Measurements from ENCODE around the gene HCFC1R1. TPM values are rescaled to one million over a fixed set of nuclear protein-coding genes. Genes with fewer than 3 reads are reported as not detected.

HCFC1R1 gene
- total and polyA plus RNA-seq, 2 experiments from 2014 or later, result 30.2 to 192 TPM

- no peaks in the 10 kb centered on the region; the same call in 1 of the 2 replicates for H3F3A ChIP-seq (replicated peaks; ENCODE audit: low read depth)
- Mint-ChIP-seq H3K27me3 (ENCODE audit: insufficient read depth, low read depth, poor library complexity) (peaks cover 5% of the 10 kb centered on the region), H3K9me3 (no peaks in the 10 kb centered on the region), H3K36me3 (ENCODE audit: low read depth) (peaks cover 4% of the 10 kb centered on the region; the same call in 1 of the 3 replicates), H3K4me1 (peaks cover 12% of the 10 kb centered on the region; the same call in 2 of the 3 replicates), H3K4me3 (no peak overlapping the region), H3K27ac (no peak overlapping the region)
- H3K27me3 ChIP-seq (ENCODE audit: insufficient read depth), result no peaks in the 10 kb centered on the region
- no peak for ATAC-seq
- no peak overlapping the region for H3K4me2 ChIP-seq
- H3K36me3 ChIP-seq (ENCODE audit: insufficient read depth), result no peaks in the 10 kb centered on the region
- no peak overlapping the region for H3K4me3 ChIP-seq
- H3K27ac ChIP-seq (ENCODE audit: low read depth), result no peak overlapping the region
- TF ChIP-seq, protein P1, sequence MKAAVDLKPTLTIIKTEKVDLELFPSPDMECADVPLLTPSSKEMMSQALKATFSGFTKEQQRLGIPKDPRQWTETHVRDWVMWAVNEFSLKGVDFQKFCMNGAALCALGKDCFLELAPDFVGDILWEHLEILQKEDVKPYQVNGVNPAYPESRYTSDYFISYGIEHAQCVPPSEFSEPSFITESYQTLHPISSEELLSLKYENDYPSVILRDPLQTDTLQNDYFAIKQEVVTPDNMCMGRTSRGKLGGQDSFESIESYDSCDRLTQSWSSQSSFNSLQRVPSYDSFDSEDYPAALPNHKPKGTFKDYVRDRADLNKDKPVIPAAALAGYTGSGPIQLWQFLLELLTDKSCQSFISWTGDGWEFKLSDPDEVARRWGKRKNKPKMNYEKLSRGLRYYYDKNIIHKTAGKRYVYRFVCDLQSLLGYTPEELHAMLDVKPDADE (IDR thresholded peaks at IDR 0.05), result no peak
- TF ChIP-seq, protein P2, sequence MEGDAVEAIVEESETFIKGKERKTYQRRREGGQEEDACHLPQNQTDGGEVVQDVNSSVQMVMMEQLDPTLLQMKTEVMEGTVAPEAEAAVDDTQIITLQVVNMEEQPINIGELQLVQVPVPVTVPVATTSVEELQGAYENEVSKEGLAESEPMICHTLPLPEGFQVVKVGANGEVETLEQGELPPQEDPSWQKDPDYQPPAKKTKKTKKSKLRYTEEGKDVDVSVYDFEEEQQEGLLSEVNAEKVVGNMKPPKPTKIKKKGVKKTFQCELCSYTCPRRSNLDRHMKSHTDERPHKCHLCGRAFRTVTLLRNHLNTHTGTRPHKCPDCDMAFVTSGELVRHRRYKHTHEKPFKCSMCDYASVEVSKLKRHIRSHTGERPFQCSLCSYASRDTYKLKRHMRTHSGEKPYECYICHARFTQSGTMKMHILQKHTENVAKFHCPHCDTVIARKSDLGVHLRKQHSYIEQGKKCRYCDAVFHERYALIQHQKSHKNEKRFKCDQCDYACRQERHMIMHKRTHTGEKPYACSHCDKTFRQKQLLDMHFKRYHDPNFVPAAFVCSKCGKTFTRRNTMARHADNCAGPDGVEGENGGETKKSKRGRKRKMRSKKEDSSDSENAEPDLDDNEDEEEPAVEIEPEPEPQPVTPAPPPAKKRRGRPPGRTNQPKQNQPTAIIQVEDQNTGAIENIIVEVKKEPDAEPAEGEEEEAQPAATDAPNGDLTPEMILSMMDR (conservative IDR thresholded peaks at IDR 0.05; ENCODE audit: low read depth in 2 of 2), result no peak
- TF ChIP-seq, protein P3, sequence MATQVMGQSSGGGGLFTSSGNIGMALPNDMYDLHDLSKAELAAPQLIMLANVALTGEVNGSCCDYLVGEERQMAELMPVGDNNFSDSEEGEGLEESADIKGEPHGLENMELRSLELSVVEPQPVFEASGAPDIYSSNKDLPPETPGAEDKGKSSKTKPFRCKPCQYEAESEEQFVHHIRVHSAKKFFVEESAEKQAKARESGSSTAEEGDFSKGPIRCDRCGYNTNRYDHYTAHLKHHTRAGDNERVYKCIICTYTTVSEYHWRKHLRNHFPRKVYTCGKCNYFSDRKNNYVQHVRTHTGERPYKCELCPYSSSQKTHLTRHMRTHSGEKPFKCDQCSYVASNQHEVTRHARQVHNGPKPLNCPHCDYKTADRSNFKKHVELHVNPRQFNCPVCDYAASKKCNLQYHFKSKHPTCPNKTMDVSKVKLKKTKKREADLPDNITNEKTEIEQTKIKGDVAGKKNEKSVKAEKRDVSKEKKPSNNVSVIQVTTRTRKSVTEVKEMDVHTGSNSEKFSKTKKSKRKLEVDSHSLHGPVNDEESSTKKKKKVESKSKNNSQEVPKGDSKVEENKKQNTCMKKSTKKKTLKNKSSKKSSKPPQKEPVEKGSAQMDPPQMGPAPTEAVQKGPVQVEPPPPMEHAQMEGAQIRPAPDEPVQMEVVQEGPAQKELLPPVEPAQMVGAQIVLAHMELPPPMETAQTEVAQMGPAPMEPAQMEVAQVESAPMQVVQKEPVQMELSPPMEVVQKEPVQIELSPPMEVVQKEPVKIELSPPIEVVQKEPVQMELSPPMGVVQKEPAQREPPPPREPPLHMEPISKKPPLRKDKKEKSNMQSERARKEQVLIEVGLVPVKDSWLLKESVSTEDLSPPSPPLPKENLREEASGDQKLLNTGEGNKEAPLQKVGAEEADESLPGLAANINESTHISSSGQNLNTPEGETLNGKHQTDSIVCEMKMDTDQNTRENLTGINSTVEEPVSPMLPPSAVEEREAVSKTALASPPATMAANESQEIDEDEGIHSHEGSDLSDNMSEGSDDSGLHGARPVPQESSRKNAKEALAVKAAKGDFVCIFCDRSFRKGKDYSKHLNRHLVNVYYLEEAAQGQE (IDR thresholded peaks at IDR 0.05; ENCODE audit: unreplicated experiment), result no peak
- TF ChIP-seq STAT1 (IDR thresholded peaks at IDR 0.05; ENCODE audit: unreplicated experiment), result no peak
- TF ChIP-seq POLR2AphosphoS5 (IDR thresholded peaks at IDR 0.05; ENCODE audit: low read depth), result no peak
- no peak for TF ChIP-seq ZNF114 (CRISPR knock-in tag; IDR thresholded peaks at IDR 0.05)
- no peak for TF ChIP-seq EZH2phosphoT487 (IDR thresholded peaks at IDR 0.05; ENCODE audit: unreplicated experiment)
- TF ChIP-seq EZH2 (IDR thresholded peaks at IDR 0.05; ENCODE audit: low read depth, unreplicated experiment), result no peak
- no peak for TF ChIP-seq JUNB (IDR thresholded peaks at IDR 0.05; ENCODE audit: unreplicated experiment)
- no peak for TF ChIP-seq CREB1 (CRISPR knock-in tag; IDR thresholded peaks at IDR 0.05; ENCODE audit: low read depth)
- TF ChIP-seq NANOG (IDR thresholded peaks at IDR 0.05; ENCODE audit: borderline replicate concordance), result no peak
- no peak for TF ChIP-seq ZNF462 (CRISPR knock-in tag; IDR thresholded peaks at IDR 0.05)
- TF ChIP-seq ZNF331 (CRISPR knock-in tag; IDR thresholded peaks at IDR 0.05; ENCODE audit: low read depth), result no peak
- DNase-seq (ENCODE audit: low spot score), result no peak
- H3K79me2 ChIP-seq (replicated peaks; ENCODE audit: insufficient read depth), result no peaks in the 10 kb centered on the region
- no peaks in the 10 kb centered on the region for H3K9me2 ChIP-seq (ENCODE audit: insufficient read depth)
- H2AFZ ChIP-seq, result no peak overlapping the region
- peaks cover 8% of the 10 kb centered on the region for H3K4me1 ChIP-seq (ENCODE audit: insufficient read depth)
- H4K20me1 ChIP-seq (replicated peaks; ENCODE audit: insufficient read depth), result no peaks in the 10 kb centered on the region
These were observed 23.2 kb downstream of the HCFC1R1 start for GRCh38 chr16:3000540-3000939.

All from GM23338 (cell line).